ENCODE results near the gene PLA2G4F. TPM values are rescaled to one million over a fixed set of nuclear protein-coding genes. Genes with fewer than 3 reads are reported as not detected.

Gene PLA2G4F
- total and polyA plus RNA-seq, 10 of the 15 experiments (the other 5 are each of a cell fraction or from before 2014, with no cell fraction given) = not detected

DNA sequence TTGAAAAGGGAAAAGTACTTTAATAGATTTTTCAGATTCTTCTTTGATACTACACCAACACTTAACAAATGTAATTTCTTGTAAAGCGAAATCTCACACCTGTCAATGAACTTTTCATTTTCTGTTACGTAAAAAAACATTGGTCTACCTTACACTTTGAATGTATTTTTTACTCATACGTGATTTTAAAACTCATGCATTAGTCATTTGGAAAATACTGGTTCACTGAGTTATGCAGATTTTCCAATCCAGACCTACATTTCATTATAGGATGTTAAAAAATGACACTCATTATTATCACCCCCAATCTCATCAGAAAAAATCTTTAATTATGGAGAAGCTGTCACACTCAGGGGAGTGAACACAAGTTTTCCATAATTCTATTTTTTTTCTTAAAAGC, 36.9 kb upstream of the PLA2G4F start:
- H3K9ac ChIP-seq (ENCODE audit: control insufficient read depth, insufficient read depth, low read length) = no peak overlapping the region
- no peak overlapping the region; the same call in 1 of the 2 replicates for H3K4me3 ChIP-seq
- H3K27ac ChIP-seq (ENCODE audit: control insufficient read depth, insufficient read depth) = no peak overlapping the region; the same call in 1 of the 2 replicates
- no peaks in the 10 kb centered on the region for H3K27me3 ChIP-seq (replicated peaks in 1 of 2; ENCODE audit: control insufficient read depth in 2 of 2, insufficient read depth in 2 of 2, low read length in 1 of 2)
- H3K4me1 ChIP-seq (ENCODE audit: control insufficient read depth, insufficient read depth, low read length) = peaks cover 29% of the 10 kb centered on the region
- RAD21 ChIA-PET (ENCODE audit: unreplicated experiment) = interaction anchor here (1.3 kb wide), 1 partner anchor 82 kb away, joined by 3 read pairs; no protein-coding TSS in a partner anchor
- DNase-seq (ENCODE audit: low read depth, low spot score) = no peak
- no peak overlapping the region for H2AFZ ChIP-seq (ENCODE audit: control insufficient read depth, low read depth, low read length)
- 0 out of 2 replicates have a peak, but pooled peaks have one; percentile 44 for TF ChIP-seq CREM (IDR thresholded peaks at IDR 0.05; ENCODE audit: low read depth)
- TF ChIP-seq, protein P1, sequence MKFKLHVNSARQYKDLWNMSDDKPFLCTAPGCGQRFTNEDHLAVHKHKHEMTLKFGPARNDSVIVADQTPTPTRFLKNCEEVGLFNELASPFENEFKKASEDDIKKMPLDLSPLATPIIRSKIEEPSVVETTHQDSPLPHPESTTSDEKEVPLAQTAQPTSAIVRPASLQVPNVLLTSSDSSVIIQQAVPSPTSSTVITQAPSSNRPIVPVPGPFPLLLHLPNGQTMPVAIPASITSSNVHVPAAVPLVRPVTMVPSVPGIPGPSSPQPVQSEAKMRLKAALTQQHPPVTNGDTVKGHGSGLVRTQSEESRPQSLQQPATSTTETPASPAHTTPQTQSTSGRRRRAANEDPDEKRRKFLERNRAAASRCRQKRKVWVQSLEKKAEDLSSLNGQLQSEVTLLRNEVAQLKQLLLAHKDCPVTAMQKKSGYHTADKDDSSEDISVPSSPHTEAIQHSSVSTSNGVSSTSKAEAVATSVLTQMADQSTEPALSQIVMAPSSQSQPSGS (IDR thresholded peaks at IDR 0.05; ENCODE audit: low read length) = peak; percentile 16; the same call in 1 of the 2 replicates
- TF ChIP-seq SP1 (IDR thresholded peaks at IDR 0.05; ENCODE audit: low read depth, low read length) = no peak
- TF ChIP-seq ZNF24 (IDR thresholded peaks at IDR 0.05) = no peak
- no peak for TF ChIP-seq RELA (IDR thresholded peaks at IDR 0.05; ENCODE audit: borderline replicate concordance, partially characterized antibody)
- TF ChIP-seq MTA2 (IDR thresholded peaks at IDR 0.05; ENCODE audit: low read depth) = peak; percentile 15; the same call in 1 of the 2 replicates
- TF ChIP-seq HCFC1 (IDR thresholded peaks at IDR 0.05; ENCODE audit: low read length) = no peak
- TF ChIP-seq SUZ12 (IDR thresholded peaks at IDR 0.05; ENCODE audit: unreplicated experiment) = no peak
- TF ChIP-seq NFIC (IDR thresholded peaks at IDR 0.05; ENCODE audit: low read depth, low read length) = peak; percentile 38; the same call in 1 of the 2 replicates
- TF ChIP-seq, protein P2, sequence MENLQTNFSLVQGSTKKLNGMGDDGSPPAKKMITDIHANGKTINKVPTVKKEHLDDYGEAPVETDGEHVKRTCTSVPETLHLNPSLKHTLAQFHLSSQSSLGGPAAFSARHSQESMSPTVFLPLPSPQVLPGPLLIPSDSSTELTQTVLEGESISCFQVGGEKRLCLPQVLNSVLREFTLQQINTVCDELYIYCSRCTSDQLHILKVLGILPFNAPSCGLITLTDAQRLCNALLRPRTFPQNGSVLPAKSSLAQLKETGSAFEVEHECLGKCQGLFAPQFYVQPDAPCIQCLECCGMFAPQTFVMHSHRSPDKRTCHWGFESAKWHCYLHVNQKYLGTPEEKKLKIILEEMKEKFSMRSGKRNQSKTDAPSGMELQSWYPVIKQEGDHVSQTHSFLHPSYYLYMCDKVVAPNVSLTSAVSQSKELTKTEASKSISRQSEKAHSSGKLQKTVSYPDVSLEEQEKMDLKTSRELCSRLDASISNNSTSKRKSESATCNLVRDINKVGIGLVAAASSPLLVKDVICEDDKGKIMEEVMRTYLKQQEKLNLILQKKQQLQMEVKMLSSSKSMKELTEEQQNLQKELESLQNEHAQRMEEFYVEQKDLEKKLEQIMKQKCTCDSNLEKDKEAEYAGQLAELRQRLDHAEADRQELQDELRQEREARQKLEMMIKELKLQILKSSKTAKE (IDR thresholded peaks at IDR 0.05; ENCODE audit: low read depth, poor library complexity, severe bottlenecking) = no peak
- peak; percentile 89 for TF ChIP-seq JUNB (IDR thresholded peaks at IDR 0.05)
- no peak for TF ChIP-seq MXI1 (IDR thresholded peaks at IDR 0.05; ENCODE audit: low read depth, low read length)
- TF ChIP-seq CREB1 (IDR thresholded peaks at IDR 0.05; ENCODE audit: low read depth) = 0 out of 2 replicates have a peak, but pooled peaks have one; percentile 36
- TF ChIP-seq PAX5 (IDR thresholded peaks at IDR 0.05; ENCODE audit: borderline replicate concordance, low read depth, low read length) = no peak
- H3K4me2 ChIP-seq (ENCODE audit: control insufficient read depth, insufficient read depth) = no peak overlapping the region; the same call in 1 of the 2 replicates
- intact Hi-C loops (cut with micrococcal nuclease; ENCODE audit: unreplicated experiment) = no loop called here
- POLR2A ChIA-PET = no interaction called here
- peaks cover 3% of the 10 kb centered on the region for H3K79me2 ChIP-seq (ENCODE audit: control insufficient read depth, insufficient read depth, low read length)
- no peaks in the 10 kb centered on the region for H4K20me1 ChIP-seq (ENCODE audit: control insufficient read depth, insufficient read depth)
- in situ Hi-C loops (cut with MboI) = no loop called here
- WGBS (ENCODE audit: insufficient coverage, insufficient replicate concordance, low lambda C conversion rate, missing lambda C conversion rate) = 35% methylated on average over 3 of the region's 3 CpGs
- peaks cover 3 to 14% of the 10 kb centered on the region in 2 experiments for H3K36me3 ChIP-seq (ENCODE audit: control insufficient read depth in 2 of 2, insufficient read depth in 2 of 2, low read length in 1 of 2)
- peak; percentile 20; the same call in 2 of the 3 replicates for ATAC-seq
- no TSS peak for BruUV-seq (replicated peaks)
- H3K9me3 ChIP-seq (replicated peaks; ENCODE audit: control insufficient read depth, insufficient read depth, low read length) = peaks cover 8% of the 10 kb centered on the region; the same call in 2 of the 3 replicates
- FAIRE-seq = no peak
- CTCF ChIA-PET = interaction anchor here (0.6 to 1.4 kb wide), 3 partner anchors 9 to 175 kb away, joined by 3 to 4 read pairs (median 3); no protein-coding TSS in a partner anchor
- SMC1A ChIA-PET (ENCODE audit: uncharacterized antibody, unreplicated experiment) = interaction anchor here (0.6 kb wide), 1 partner anchor 18 kb away, joined by 3 read pairs; no protein-coding TSS in a partner anchor

All from GM12878 (cell line).